A549 (cell line): ENCODE data around the gene SLC2A5. TPM values are rescaled to one million over a fixed set of nuclear protein-coding genes. Genes with fewer than 3 reads are reported as not detected.

Source experiments
- ATAC-seq, 2 experiments: fragments of 200-7000 bp in 1 of 2; fragments of >200 bp in 1 of 2; cut with Nextera tagmentation in 1 of 2; cut with Tn5 transposase in 1 of 2; 3 replicates each; pipeline versions ENCODE4 v1.8.0 to v1.9.1; 2018 to 2020; ENCODE audit warnings: mild to moderate bottlenecking in 1 of 2, moderate library complexity in 1 of 2
- CTCF ChIA-PET: fragments of 300-600 bp; sonication (Branson Sonifier 250); formaldehyde crosslinking; extraction: SDS; loops from one replicate; lab custom pipeline; 2021; ENCODE audit warnings: antibody characterized with exemption, inconsistent platforms; lab: Yijun Ruan, JAX
- POLR2A ChIA-PET: fragments of 350-600 bp; formaldehyde crosslinking; extraction: SDS; loops from one replicate; lab custom pipeline; 2021; ENCODE audit warnings: antibody characterized with exemption, inconsistent platforms; lab: Yijun Ruan, JAX
- DNase-seq, 2 experiments: peaks; one replicate each; pipeline versions ENCODE4 v3.0.0 to v3.0.0-alpha.2; 2011 to 2016; ENCODE audit warnings: low read depth in 1 of 2, low spot score in 1 of 2
- FAIRE-seq: peaks from 2 replicates; lab custom pipeline; 2011; peaks lifted over from hg19 to GRCh38; lab: Jason Lieb, UNC
- H3K27ac ChIP-seq, 2 experiments: fragments of >200 bp; sonication (Bioruptor Twin); formaldehyde crosslinking; 3 replicates each; pipeline ENCODE4 v1.5.1; 2016 to 2017
- H3K4me1 ChIP-seq: fragments of >200 bp; sonication (Bioruptor Twin); formaldehyde crosslinking; 3 replicates; pipeline ENCODE4 v1.6.1; 2016
- H3K4me2 ChIP-seq: fragments of >200 bp; sonication (Bioruptor Twin); formaldehyde crosslinking; 3 replicates; pipeline ENCODE4 v1.6.1; 2016
- H3K4me3 ChIP-seq: fragments of >200 bp; sonication (Bioruptor Twin); formaldehyde crosslinking; 3 replicates; pipeline ENCODE4 v1.5.1; 2016
- H3K9me3 ChIP-seq: fragments of >200 bp; sonication (Bioruptor Twin); formaldehyde crosslinking; 3 replicates; pipeline ENCODE4 v1.6.1; 2016
- BHLHE40 ChIP-seq: IDR thresholded peaks from 2 replicates; pipeline ENCODE4 v1.6.1; 2012; ENCODE audit warnings: low read depth, low read length, inconsistent platforms
- CBX8 ChIP-seq: fragments of 200-600 bp; sonication (generic); IDR thresholded peaks from 2 replicates; pipeline ENCODE4 v1.6.1; 2016
- CHD2 ChIP-seq: fragments of 150-350 bp; IDR thresholded peaks from 2 replicates; pipeline ENCODE4 v1.6.1; 2014; ENCODE audit warnings: low read length; ENCODE audit not compliant: partially characterized antibody
- EHMT2 ChIP-seq: fragments of 200-600 bp; sonication (generic); IDR thresholded peaks from 2 replicates; pipeline ENCODE4 v1.6.1; 2016; ENCODE audit warnings: antibody characterized with exemption, low read depth, mild to moderate bottlenecking, moderate library complexity
- FOXS1 ChIP-seq: fragments of 250-450 bp; sonication (Bioruptor Pico); IDR thresholded peaks from 2 replicates; pipeline ENCODE4 v1.5.0; 2020; ENCODE audit warnings: mild to moderate bottlenecking, moderate library complexity
- HOXB5 ChIP-seq: fragments of 250-450 bp; sonication (Bioruptor Pico); IDR thresholded peaks from 2 replicates; pipeline ENCODE4 v1.5.0; 2020; ENCODE audit warnings: mild to moderate bottlenecking, moderate library complexity
- MYC ChIP-seq: IDR thresholded peaks from 2 replicates; pipeline ENCODE4 v1.6.1; 2012; ENCODE audit warnings: mild to moderate bottlenecking, inconsistent platforms, low read length, improper control_type of control experiment, borderline replicate concordance
- NFE2L2 ChIP-seq: fragments of 150-350 bp; conservative IDR thresholded peaks from 2 replicates; pipeline ENCODE4 v1.6.1; 2014; ENCODE audit warnings: low read length
- NPAS2 ChIP-seq: fragments of 250-450 bp; sonication (Bioruptor Pico); IDR thresholded peaks from 2 replicates; pipeline ENCODE4 v1.8.0; 2022; ENCODE audit warnings: mild to moderate bottlenecking, moderate library complexity, borderline replicate concordance
- POLR2A ChIP-seq: IDR thresholded peaks from 2 replicates; pipeline ENCODE4 v1.6.1; 2012; ENCODE audit warnings: mild to moderate bottlenecking, low read length
- RFX5 ChIP-seq: fragments of 450-650 bp; IDR thresholded peaks from 2 replicates; pipeline ENCODE4 v1.7.1; 2014; ENCODE audit warnings: antibody characterized with exemption, mild to moderate bottlenecking, moderate library complexity
- RNF2 ChIP-seq: fragments of 200-600 bp; sonication (generic); IDR thresholded peaks from 2 replicates; pipeline ENCODE4 v1.6.1; 2016; ENCODE audit warnings: low read depth, mild to moderate bottlenecking, antibody characterized with exemption, moderate library complexity, borderline replicate concordance
- TP53 ChIP-seq: fragments of 250-450 bp; sonication (Bioruptor Pico); IDR thresholded peaks from 2 replicates; pipeline ENCODE4 v1.5.0; 2021; ENCODE audit warnings: mild to moderate bottlenecking, moderate library complexity
- ZNF302 ChIP-seq: fragments of 250-450 bp; sonication (Bioruptor Pico); IDR thresholded peaks from 2 replicates; pipeline ENCODE4 v1.9.0; 2021; ENCODE audit warnings: inconsistent platforms, mild to moderate bottlenecking, moderate library complexity
- WGBS: methylation state at CpG from one replicate; pipeline ENCODE4 v1.1.6; 2017; ENCODE audit errors: missing lambda C conversion rate; 5-methylcytosine and 5-hydroxymethylcytosine counted together
- polyA plus RNA-seq, 4 experiments: library from polyadenylated mRNA; depleted of rRNA in 3 of 4; stranded (reverse); fragments of >200 nt; fragmentation: RNase III in 1 of 4; extraction: RNeasy Plus Mini Kit Qiagen cat#74134 plus additional on column Dnase treatment in 1 of 4; gene quantifications; 2 replicates in 3 of 4; 3 replicates in 1 of 4; pipeline ENCODE4 v1.2.3, GENCODE V29; 2011 to 2017
- TF ChIP-seq, protein P1 (sequence below): IDR thresholded peaks from 2 replicates; pipeline ENCODE4 v1.6.1; 2012
- TF ChIP-seq, protein P2 (sequence below): IDR thresholded peaks from 2 replicates; pipeline ENCODE4 v1.6.1; 2012
- TF ChIP-seq, protein P3 (sequence below): fragments of 200-600 bp; sonication (generic); IDR thresholded peaks from 2 replicates; pipeline ENCODE4 v1.6.1; 2016; ENCODE audit warnings: antibody characterized with exemption, mild to moderate bottlenecking, moderate library complexity

SLC2A5 gene
- polyA plus RNA-seq, 2 of the 4 experiments (the other 2 are of a cell fraction), result 0.12 to 0.19 TPM

DNA sequence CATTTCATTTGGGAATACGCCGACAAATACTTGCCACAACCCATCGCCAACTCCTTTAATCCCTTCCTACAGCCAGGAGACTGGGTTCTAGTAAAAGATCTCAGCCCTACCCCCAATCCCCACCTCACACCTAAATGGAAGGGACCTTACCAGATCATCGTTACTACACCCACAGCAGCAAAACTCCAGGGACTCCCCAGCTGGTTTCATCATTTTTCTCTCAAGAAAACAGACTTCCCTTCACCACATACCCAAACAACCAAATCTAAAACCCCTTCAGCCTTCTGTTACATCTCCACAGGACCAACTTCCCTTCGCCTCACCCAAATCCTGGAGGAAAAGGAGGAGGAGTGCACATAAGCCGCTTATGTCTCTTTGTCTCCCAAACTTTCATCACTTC lies 23.7 kb upstream of the SLC2A5 start:
- no peak overlapping the region for H3K27ac ChIP-seq
- H3K4me1 ChIP-seq, result no peaks in the 10 kb centered on the region
- POLR2A ChIA-PET, result no interaction called here
- DNase-seq (no peak), ATAC-seq (no peak), FAIRE-seq (no peak)
- no peaks in the 10 kb centered on the region for H3K9me3 ChIP-seq
- H3K4me3 ChIP-seq, result no peak overlapping the region
- CTCF ChIA-PET, result interaction anchor here (1.0 to 1.8 kb wide), 5 partner anchors 9 to 175 kb away, joined by 3 to 6 read pairs (median 3); no protein-coding TSS in a partner anchor
- H3K4me2 ChIP-seq, result no peak overlapping the region
- 92% methylated on average over 6 of the region's 6 CpGs for WGBS
- TF ChIP-seq ZNF302 (CRISPR knock-in tag) (no peak), CBX8 (no peak), CHD2 (no peak), NPAS2 (no peak), EHMT2 (no peak)
- TF ChIP-seq, protein P1, sequence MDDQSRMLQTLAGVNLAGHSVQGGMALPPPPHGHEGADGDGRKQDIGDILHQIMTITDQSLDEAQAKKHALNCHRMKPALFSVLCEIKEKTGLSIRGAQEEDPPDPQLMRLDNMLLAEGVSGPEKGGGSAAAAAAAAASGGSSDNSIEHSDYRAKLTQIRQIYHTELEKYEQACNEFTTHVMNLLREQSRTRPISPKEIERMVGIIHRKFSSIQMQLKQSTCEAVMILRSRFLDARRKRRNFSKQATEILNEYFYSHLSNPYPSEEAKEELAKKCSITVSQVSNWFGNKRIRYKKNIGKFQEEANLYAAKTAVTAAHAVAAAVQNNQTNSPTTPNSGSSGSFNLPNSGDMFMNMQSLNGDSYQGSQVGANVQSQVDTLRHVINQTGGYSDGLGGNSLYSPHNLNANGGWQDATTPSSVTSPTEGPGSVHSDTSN, result no peak
- TF ChIP-seq, all 56 proteins: peak for 0

GRCh38 chr1:9088807-9089206 lies 19.4 kb upstream of the SLC2A5 start:
- DNase-seq, result no peak
- TF ChIP-seq BHLHE40, result no peak
- TF ChIP-seq CBX8, result no peak
- no peak for TF ChIP-seq RNF2
- no peak for TF ChIP-seq MYC
- no peak for TF ChIP-seq HOXB5 (CRISPR knock-in tag)
- no peak for TF ChIP-seq RFX5
- TF ChIP-seq FOXS1 (CRISPR knock-in tag), result no peak
- TF ChIP-seq, protein P2, sequence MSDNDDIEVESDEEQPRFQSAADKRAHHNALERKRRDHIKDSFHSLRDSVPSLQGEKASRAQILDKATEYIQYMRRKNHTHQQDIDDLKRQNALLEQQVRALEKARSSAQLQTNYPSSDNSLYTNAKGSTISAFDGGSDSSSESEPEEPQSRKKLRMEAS, result no peak
- no peak for TF ChIP-seq NFE2L2
- TF ChIP-seq, protein P3, sequence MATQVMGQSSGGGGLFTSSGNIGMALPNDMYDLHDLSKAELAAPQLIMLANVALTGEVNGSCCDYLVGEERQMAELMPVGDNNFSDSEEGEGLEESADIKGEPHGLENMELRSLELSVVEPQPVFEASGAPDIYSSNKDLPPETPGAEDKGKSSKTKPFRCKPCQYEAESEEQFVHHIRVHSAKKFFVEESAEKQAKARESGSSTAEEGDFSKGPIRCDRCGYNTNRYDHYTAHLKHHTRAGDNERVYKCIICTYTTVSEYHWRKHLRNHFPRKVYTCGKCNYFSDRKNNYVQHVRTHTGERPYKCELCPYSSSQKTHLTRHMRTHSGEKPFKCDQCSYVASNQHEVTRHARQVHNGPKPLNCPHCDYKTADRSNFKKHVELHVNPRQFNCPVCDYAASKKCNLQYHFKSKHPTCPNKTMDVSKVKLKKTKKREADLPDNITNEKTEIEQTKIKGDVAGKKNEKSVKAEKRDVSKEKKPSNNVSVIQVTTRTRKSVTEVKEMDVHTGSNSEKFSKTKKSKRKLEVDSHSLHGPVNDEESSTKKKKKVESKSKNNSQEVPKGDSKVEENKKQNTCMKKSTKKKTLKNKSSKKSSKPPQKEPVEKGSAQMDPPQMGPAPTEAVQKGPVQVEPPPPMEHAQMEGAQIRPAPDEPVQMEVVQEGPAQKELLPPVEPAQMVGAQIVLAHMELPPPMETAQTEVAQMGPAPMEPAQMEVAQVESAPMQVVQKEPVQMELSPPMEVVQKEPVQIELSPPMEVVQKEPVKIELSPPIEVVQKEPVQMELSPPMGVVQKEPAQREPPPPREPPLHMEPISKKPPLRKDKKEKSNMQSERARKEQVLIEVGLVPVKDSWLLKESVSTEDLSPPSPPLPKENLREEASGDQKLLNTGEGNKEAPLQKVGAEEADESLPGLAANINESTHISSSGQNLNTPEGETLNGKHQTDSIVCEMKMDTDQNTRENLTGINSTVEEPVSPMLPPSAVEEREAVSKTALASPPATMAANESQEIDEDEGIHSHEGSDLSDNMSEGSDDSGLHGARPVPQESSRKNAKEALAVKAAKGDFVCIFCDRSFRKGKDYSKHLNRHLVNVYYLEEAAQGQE, result no peak
- TF ChIP-seq POLR2A, result no peak
- Histone ChIP-seq H3K27ac (no peak overlapping the region), H3K9me3 (no peaks in the 10 kb centered on the region), H3K4me3 (no peak overlapping the region), H3K4me1 (0 out of 3 replicates have a peak, but pooled peaks cover 5% of the 10 kb centered on the region), H3K4me2 (no peak overlapping the region)
- POLR2A ChIA-PET, result no interaction called here
- no peak for ATAC-seq
- no peak for FAIRE-seq
- CTCF ChIA-PET, result interaction anchor here (0.7 to 1.6 kb wide), 3 partner anchors 13 to 100 kb away, joined by 3 to 4 read pairs (median 3); no protein-coding TSS in a partner anchor
- WGBS, result 68% methylated on average over 4 of the region's 4 CpGs

- Histone ChIP-seq H3K27ac (no peak overlapping the region), H3K9me3 (no peaks in the 10 kb centered on the region), H3K4me1 (0 out of 3 replicates have a peak, but pooled peaks cover 5% of the 10 kb centered on the region), H3K4me2 (no peak overlapping the region), H3K4me3 (no peak overlapping the region)
- 64% methylated on average over 10 of the region's 12 CpGs for WGBS
- DNase-seq, result no peak
- TF ChIP-seq, protein P2, result no peak
- no peak for TF ChIP-seq TP53
- ATAC-seq, result no peak
- POLR2A ChIA-PET, result no interaction called here
- CTCF ChIA-PET, result interaction anchor here (1.6 kb wide), 1 partner anchor 14 kb away, joined by 4 read pairs; no protein-coding TSS in a partner anchor
- FAIRE-seq, result no peak
Observed at GRCh38 chr1:9087411-9088125, 18.1 kb upstream of the SLC2A5 start.
